CD4-positive, alpha-beta T cell (primary cell): ENCODE measurements around the gene FJX1. TPM values are rescaled to one million over a fixed set of nuclear protein-coding genes. Genes with fewer than 3 reads are reported as not detected.

Experiments used
- ATAC-seq: fragments of 200-7000 bp; cut with Tn5 transposase; one replicate; pipeline ENCODE4 v1.10.0; 2022; ENCODE audit warnings: mild to moderate bottlenecking; ENCODE audit not compliant: poor library complexity
- CTCF ChIA-PET: fragments of 350-600 bp; sonication (Branson Sonifier 250); formaldehyde crosslinking; loops from one replicate; lab custom pipeline; 2021; ENCODE audit warnings: antibody characterized with exemption, inconsistent platforms; lab: Charles Lee
- POLR2A ChIA-PET: fragments of 350-600 bp; sonication (Branson Sonifier 250); formaldehyde crosslinking; loops from one replicate; lab custom pipeline; 2021; ENCODE audit warnings: antibody characterized with exemption, inconsistent platforms; lab: Charles Lee
- DNase-seq, 14 experiments: peaks; one replicate each; pipeline ENCODE4 v3.0.0-alpha.2; 2013 to 2020; ENCODE audit warnings: mixed read lengths in 2 of 14
- H3K27ac ChIP-seq, 2 donors: one replicate each; pipeline versions ENCODE4 v1.5.1 to v1.7.0; 2013; ENCODE audit warnings: low read length in 2 of 2, low read depth in 1 of 2, mild to moderate bottlenecking in 1 of 2
- H3K27me3 ChIP-seq, 2 experiments: 1 replicate in 1 of 2; 2 replicates in 1 of 2; pipeline versions ENCODE4 v1.6.1 to v1.7.0; 2013; ENCODE audit warnings: low read length in 2 of 2, control low read depth in 1 of 2, mild to moderate bottlenecking in 1 of 2, moderate library complexity in 1 of 2; ENCODE audit not compliant: insufficient read depth in 2 of 2, control insufficient read depth in 1 of 2
- H3K36me3 ChIP-seq: one replicate; pipeline ENCODE4 v1.6.1; 2013; ENCODE audit warnings: low read length, control low read depth; ENCODE audit not compliant: insufficient read depth
- H3K4me1 ChIP-seq: one replicate; pipeline ENCODE4 v1.6.1; 2013; ENCODE audit warnings: low read length, control low read depth; ENCODE audit not compliant: insufficient read depth
- H3K4me3 ChIP-seq: one replicate; pipeline ENCODE4 v1.5.1; 2013; ENCODE audit warnings: mild to moderate bottlenecking, low read length, moderate library complexity
- H3K9me3 ChIP-seq, 2 experiments: 1 replicate in 1 of 2; 2 replicates in 1 of 2; pipeline versions ENCODE4 v1.6.1 to v1.7.0; 2013; ENCODE audit warnings: low read length in 2 of 2, mild to moderate bottlenecking in 2 of 2, control low read depth in 1 of 2, moderate library complexity in 1 of 2; ENCODE audit not compliant: control insufficient read depth in 1 of 2, insufficient read depth in 1 of 2
- H3K27ac Mint-ChIP-seq: one replicate; pipeline ENCODE4 v1.8.0; 2020; ENCODE audit warnings: mixed read lengths
- H3K27me3 Mint-ChIP-seq: one replicate; pipeline ENCODE4 v1.8.0; 2021; ENCODE audit warnings: mixed read lengths
- H3K36me3 Mint-ChIP-seq: one replicate; pipeline ENCODE4 v1.8.0; 2021; ENCODE audit warnings: low read depth, mixed read lengths
- H3K4me1 Mint-ChIP-seq: one replicate; pipeline ENCODE4 v1.8.0; 2021; ENCODE audit warnings: low read depth, mixed read lengths
- H3K4me3 Mint-ChIP-seq: one replicate; pipeline ENCODE4 v1.8.0; 2020; ENCODE audit warnings: mild to moderate bottlenecking, mixed read lengths
- H3K9me3 Mint-ChIP-seq: one replicate; pipeline ENCODE4 v1.8.0; 2020; ENCODE audit warnings: mixed read lengths
- intact Hi-C, 2 experiments: fragments of 100-400 bp; cut with DNase I in 1 of 2; cut with micrococcal nuclease in 1 of 2; formaldehyde crosslinking; loops; one replicate each; pipeline versions ENCODE4 v1.15.1 to v1.9.0; 2023 to 2025; cut with DNase I, micrococcal nuclease
- total RNA-seq, 174 experiments: library from RNA in 2 of 174; stranded (reverse) in 2 of 174; gene quantifications; one replicate each; pipeline ENCODE4 v1.2.3 and lab custom pipeline; 2021 to 2026
- TF ChIP-seq, protein P1 (sequence below): fragments of 200-600 bp; IDR thresholded peaks from one replicate; pipeline ENCODE4 v1.8.0; 2022; ENCODE audit warnings: antibody characterized with exemption, mild to moderate bottlenecking

Gene FJX1
- total RNA-seq, 2 experiments from 2014 or later = not detected

- no peak overlapping the region for H3K27ac ChIP-seq
Measured at GRCh38 chr11:35615921-35616900, 2.0 kb upstream of the FJX1 start.

DNA sequence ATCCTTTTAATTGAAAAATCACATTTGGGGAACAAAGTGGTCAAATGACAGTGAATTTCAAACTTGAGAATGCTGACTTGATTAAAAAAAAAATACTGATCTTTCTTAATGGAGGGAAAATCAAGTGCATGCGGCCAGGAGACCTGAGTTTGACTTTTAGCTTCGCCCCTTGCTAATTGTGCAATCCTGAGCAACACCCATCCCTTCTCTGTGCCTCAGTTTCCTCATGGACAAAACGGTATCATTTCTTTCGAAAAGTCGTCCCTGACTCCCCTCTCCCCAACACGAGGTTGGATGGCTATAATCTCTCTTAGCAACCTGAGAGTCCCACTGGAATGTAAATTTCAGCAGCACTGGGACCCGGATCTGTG, 959 bp upstream of the FJX1 start:
- peaks cover 31 to 73% of the 10 kb centered on the region in 2 experiments for H3K27me3 ChIP-seq
- H3K4me3 Mint-ChIP-seq = peak overlapping the region; percentile 80

More at GRCh38 chr11:35615921-35616900, 2.0 kb upstream of the FJX1 start:
- ChIA-PET CTCF (interaction anchor here (0.7 to 1.3 kb wide), 4 partner anchors 18 to 652 kb away, joined by 3 to 6 read pairs (median 3); no protein-coding TSS in a partner anchor), POLR2A (no interaction called here)
- Histone ChIP-seq H3K4me1 (peaks cover 19% of the 10 kb centered on the region), H3K36me3 (no peaks in the 10 kb centered on the region), H3K9me3 (peaks cover 0 to 5% of the 10 kb centered on the region in 2 experiments), H3K27me3 (peaks cover 28 to 68% of the 10 kb centered on the region in 2 experiments), H3K4me3 (no peak overlapping the region)
- TF ChIP-seq, protein P1, sequence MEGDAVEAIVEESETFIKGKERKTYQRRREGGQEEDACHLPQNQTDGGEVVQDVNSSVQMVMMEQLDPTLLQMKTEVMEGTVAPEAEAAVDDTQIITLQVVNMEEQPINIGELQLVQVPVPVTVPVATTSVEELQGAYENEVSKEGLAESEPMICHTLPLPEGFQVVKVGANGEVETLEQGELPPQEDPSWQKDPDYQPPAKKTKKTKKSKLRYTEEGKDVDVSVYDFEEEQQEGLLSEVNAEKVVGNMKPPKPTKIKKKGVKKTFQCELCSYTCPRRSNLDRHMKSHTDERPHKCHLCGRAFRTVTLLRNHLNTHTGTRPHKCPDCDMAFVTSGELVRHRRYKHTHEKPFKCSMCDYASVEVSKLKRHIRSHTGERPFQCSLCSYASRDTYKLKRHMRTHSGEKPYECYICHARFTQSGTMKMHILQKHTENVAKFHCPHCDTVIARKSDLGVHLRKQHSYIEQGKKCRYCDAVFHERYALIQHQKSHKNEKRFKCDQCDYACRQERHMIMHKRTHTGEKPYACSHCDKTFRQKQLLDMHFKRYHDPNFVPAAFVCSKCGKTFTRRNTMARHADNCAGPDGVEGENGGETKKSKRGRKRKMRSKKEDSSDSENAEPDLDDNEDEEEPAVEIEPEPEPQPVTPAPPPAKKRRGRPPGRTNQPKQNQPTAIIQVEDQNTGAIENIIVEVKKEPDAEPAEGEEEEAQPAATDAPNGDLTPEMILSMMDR = peak; percentile 90
- intact Hi-C loops = loop anchor here (1.0 to 10.0 kb wide), 10 partner anchors 207 to 1126 kb away; no protein-coding TSS in a partner anchor
- H3K4me1 Mint-ChIP-seq = peaks cover 21% of the 10 kb centered on the region
- no peak overlapping the region for H3K27ac Mint-ChIP-seq
- peak; percentile 41 for ATAC-seq
- H3K27me3 Mint-ChIP-seq = peaks cover 71% of the 10 kb centered on the region
- peak overlapping the region; percentile 20 for H3K4me3 Mint-ChIP-seq
- no peaks in the 10 kb centered on the region for H3K9me3 Mint-ChIP-seq
- H3K36me3 Mint-ChIP-seq = no peaks in the 10 kb centered on the region
- DNase-seq = peak in 5 of 14 experiments; percentile 2 to 80 (median 48)

GRCh38 chr11:35618497-35619115, 346 bp downstream of the FJX1 start:
- Mint-ChIP-seq H3K27me3 (peaks cover 76% of the 10 kb centered on the region), H3K27ac (no peak overlapping the region), H3K36me3 (no peaks in the 10 kb centered on the region), H3K4me3 (no peak overlapping the region), H3K9me3 (no peaks in the 10 kb centered on the region), H3K4me1 (peaks cover 22% of the 10 kb centered on the region)
- Histone ChIP-seq H3K27me3 (peaks cover 32 to 76% of the 10 kb centered on the region in 2 experiments), H3K9me3 (peaks cover 0 to 5% of the 10 kb centered on the region in 2 experiments), H3K4me1 (peaks cover 19% of the 10 kb centered on the region), H3K4me3 (no peak overlapping the region), H3K36me3 (no peaks in the 10 kb centered on the region), H3K27ac (no peak overlapping the region)
- DNase-seq (peak in 2 of 14 experiments; percentile 25 to 32), ATAC-seq (peak; percentile 21)
- TF ChIP-seq, protein P1 = no peak
- CTCF ChIA-PET = no interaction called here
- intact Hi-C loops = loop anchor here (5.0 to 10.0 kb wide), 4 partner anchors 516 to 1124 kb away; no protein-coding TSS in a partner anchor
- POLR2A ChIA-PET = no interaction called here

More for the DNA sequence above, 959 bp upstream of the FJX1 start:
- H3K4me1 Mint-ChIP-seq = peaks cover 22% of the 10 kb centered on the region
- H3K4me1 ChIP-seq = peaks cover 19% of the 10 kb centered on the region
- intact Hi-C loops = loop anchor here (2.0 to 10.0 kb wide), 6 partner anchors 206 to 1125 kb away; no protein-coding TSS in a partner anchor
- no peak overlapping the region for H3K27ac Mint-ChIP-seq
- CTCF ChIA-PET = no interaction called here
- POLR2A ChIA-PET = no interaction called here
- H3K4me3 ChIP-seq = no peak overlapping the region
- peaks cover 73% of the 10 kb centered on the region for H3K27me3 Mint-ChIP-seq
- no peaks in the 10 kb centered on the region for H3K36me3 Mint-ChIP-seq
- TF ChIP-seq, protein P1 = no peak
- H3K9me3 ChIP-seq = peaks cover 0 to 5% of the 10 kb centered on the region in 2 experiments
- H3K27ac ChIP-seq = no peak overlapping the region
- H3K9me3 Mint-ChIP-seq = no peaks in the 10 kb centered on the region
- DNase-seq = no peak
- ATAC-seq = no peak
- no peaks in the 10 kb centered on the region for H3K36me3 ChIP-seq
